GM10248 (cell line): Measurements from ENCODE around the gene DLG2.

Experiments
- CTCF ChIA-PET: fragments of 300-600 bp; sonication (Branson Sonifier 250); formaldehyde crosslinking; extraction: SDS; loops from one replicate; lab custom pipeline; 2021; ENCODE audit warnings: antibody characterized with exemption; lab: Yijun Ruan, JAX
- POLR2A ChIA-PET: fragments of 350-650 bp; sonication (Branson Sonifier 250); formaldehyde crosslinking; extraction: SDS; loops from one replicate; lab custom pipeline; 2020; ENCODE audit warnings: antibody characterized with exemption; lab: Yijun Ruan, JAX
- DNase-seq: peaks from one replicate; pipeline ENCODE4 v3.0.0; 2012; ENCODE audit errors: extremely low spot score
- TF ChIP-seq, protein P1 (sequence below): IDR thresholded peaks from 2 replicates; pipeline ENCODE4 v1.5.1; 2012; ENCODE audit warnings: mild to moderate bottlenecking, low read depth; ENCODE audit errors: extremely low read depth, missing control alignments, control extremely low read depth

DLG2 gene

GRCh38 chr11:83508804-83509203 lies 2118.3 kb downstream of the DLG2 start:
- TF ChIP-seq, protein P1, sequence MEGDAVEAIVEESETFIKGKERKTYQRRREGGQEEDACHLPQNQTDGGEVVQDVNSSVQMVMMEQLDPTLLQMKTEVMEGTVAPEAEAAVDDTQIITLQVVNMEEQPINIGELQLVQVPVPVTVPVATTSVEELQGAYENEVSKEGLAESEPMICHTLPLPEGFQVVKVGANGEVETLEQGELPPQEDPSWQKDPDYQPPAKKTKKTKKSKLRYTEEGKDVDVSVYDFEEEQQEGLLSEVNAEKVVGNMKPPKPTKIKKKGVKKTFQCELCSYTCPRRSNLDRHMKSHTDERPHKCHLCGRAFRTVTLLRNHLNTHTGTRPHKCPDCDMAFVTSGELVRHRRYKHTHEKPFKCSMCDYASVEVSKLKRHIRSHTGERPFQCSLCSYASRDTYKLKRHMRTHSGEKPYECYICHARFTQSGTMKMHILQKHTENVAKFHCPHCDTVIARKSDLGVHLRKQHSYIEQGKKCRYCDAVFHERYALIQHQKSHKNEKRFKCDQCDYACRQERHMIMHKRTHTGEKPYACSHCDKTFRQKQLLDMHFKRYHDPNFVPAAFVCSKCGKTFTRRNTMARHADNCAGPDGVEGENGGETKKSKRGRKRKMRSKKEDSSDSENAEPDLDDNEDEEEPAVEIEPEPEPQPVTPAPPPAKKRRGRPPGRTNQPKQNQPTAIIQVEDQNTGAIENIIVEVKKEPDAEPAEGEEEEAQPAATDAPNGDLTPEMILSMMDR, result no peak
- ChIA-PET POLR2A (no interaction called here), CTCF (interaction anchor here (1.2 to 2.0 kb wide), 5 partner anchors 10 to 307 kb away, joined by 3 to 6 read pairs (median 4); no protein-coding TSS in a partner anchor)
- DNase-seq, result no peak

GRCh38 chr11:83502041-83502440 lies 2125.1 kb downstream of the DLG2 start:
- ChIA-PET CTCF (no interaction called here), POLR2A (no interaction called here)
- no peak for DNase-seq
- TF ChIP-seq, protein P1, result no peak

GRCh38 chr11:83493917-83494316 lies 2133.2 kb downstream of the DLG2 start:
- TF ChIP-seq, protein P1, result no peak
- CTCF ChIA-PET, result no interaction called here
- DNase-seq, result no peak
- POLR2A ChIA-PET, result no interaction called here

- POLR2A ChIA-PET, result no interaction called here
- no peak for DNase-seq
- CTCF ChIA-PET, result interaction anchor here (1.1 kb wide), 1 partner anchor 16 kb away, joined by 3 read pairs; no protein-coding TSS in a partner anchor
- TF ChIP-seq, protein P1, result no peak
These were observed 2134.1 kb downstream of the DLG2 start for GRCh38 chr11:83493034-83493433.

DNA sequence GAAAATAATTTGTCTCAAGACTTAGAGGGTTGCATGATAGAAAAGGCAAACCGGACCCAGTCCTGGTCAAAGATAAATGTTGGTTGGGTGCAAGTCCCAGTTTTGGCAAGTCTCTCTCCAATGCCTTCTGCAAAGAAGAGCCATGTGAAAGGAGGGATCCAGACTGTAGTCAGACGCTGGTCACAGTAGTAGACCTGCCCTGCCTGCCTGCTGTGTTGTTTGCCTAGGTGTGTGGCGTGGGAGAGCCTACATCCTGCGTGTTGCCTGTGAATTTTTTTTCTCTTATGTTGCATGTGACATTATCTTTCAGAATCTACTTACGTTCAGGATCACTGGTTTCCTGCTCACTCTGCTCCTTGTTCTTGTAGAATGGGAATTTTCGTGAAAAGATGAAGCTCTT lies 2143.3 kb downstream of the DLG2 start:
- ChIA-PET CTCF (interaction anchor here (1.4 kb wide), 1 partner anchor 14 kb away, joined by 3 read pairs; no protein-coding TSS in a partner anchor), POLR2A (no interaction called here)
- TF ChIP-seq, protein P1, result no peak
- no peak for DNase-seq

GRCh38 chr11:83480811-83481210 lies 2146.3 kb downstream of the DLG2 start:
- CTCF ChIA-PET, result no interaction called here
- TF ChIP-seq, protein P1, result no peak
- no peak for DNase-seq
- POLR2A ChIA-PET, result no interaction called here
